OCI-LY1 (cell line): ENCODE data around the gene CDA.
A peak's percentile ranks its signal among the peaks of the same experiment; 100 is the strongest.

Experiments
- H2AFZ ChIP-seq: fragments of 200-600 bp; sonication (generic), shearing (Covaris generic); 2 replicates; pipeline ENCODE4 v1.6.0; 2014; ENCODE audit warnings: antibody characterized with exemption, mild to moderate bottlenecking, low read length
- H3F3A ChIP-seq: fragments of 200-600 bp; sonication (generic), shearing (Covaris generic); 2 replicates; pipeline ENCODE4 v1.6.0; 2014; ENCODE audit warnings: mild to moderate bottlenecking, antibody characterized with exemption, low read length, moderate library complexity; ENCODE audit not compliant: insufficient read depth
- H3K27ac ChIP-seq: fragments of 200-600 bp; sonication (generic); 2 replicates; pipeline ENCODE4 v1.5.1; 2014; ENCODE audit warnings: low read length, mixed run types, mild to moderate bottlenecking, low read depth; ENCODE audit not compliant: poor library complexity, severe bottlenecking
- H3K27me3 ChIP-seq: fragments of 200-600 bp; sonication (generic); 2 replicates; pipeline ENCODE4 v1.6.0; 2014; ENCODE audit warnings: antibody characterized with exemption, mild to moderate bottlenecking, low read length, moderate library complexity; ENCODE audit not compliant: insufficient read depth
- H3K36me3 ChIP-seq: fragments of 200-600 bp; sonication (generic); 2 replicates; pipeline ENCODE4 v1.6.1; 2014; ENCODE audit warnings: mild to moderate bottlenecking, antibody characterized with exemption, low read length, moderate library complexity, mixed read lengths; ENCODE audit not compliant: insufficient read depth
- H3K4me1 ChIP-seq: fragments of 200-600 bp; sonication (generic); 2 replicates; pipeline ENCODE4 v1.5.1; 2014; ENCODE audit warnings: mild to moderate bottlenecking, low read length, moderate library complexity; ENCODE audit not compliant: insufficient read depth, severe bottlenecking
- H3K4me2 ChIP-seq: fragments of 200-600 bp; sonication (generic), shearing (Covaris generic); 2 replicates; pipeline ENCODE4 v1.6.1; 2014; ENCODE audit warnings: low read length
- H3K4me3 ChIP-seq: fragments of 200-600 bp; sonication (generic); 2 replicates; pipeline ENCODE4 v1.5.1; 2014; ENCODE audit warnings: low read length, low read depth, mild to moderate bottlenecking, mixed read lengths; ENCODE audit not compliant: poor library complexity, severe bottlenecking
- H3K79me2 ChIP-seq: fragments of 200-600 bp; shearing (Covaris generic); 2 replicates; pipeline ENCODE4 v1.6.1; 2016; ENCODE audit warnings: mixed run types, low read length, mixed read lengths; ENCODE audit not compliant: insufficient read depth
- H3K9ac ChIP-seq: fragments of 200-600 bp; sonication (generic), shearing (Covaris generic); 2 replicates; pipeline ENCODE4 v1.6.1; 2014; ENCODE audit warnings: mild to moderate bottlenecking, low read length, mixed read lengths
- H3K9me2 ChIP-seq: fragments of 200-600 bp; sonication (generic), shearing (Covaris generic); 2 replicates; pipeline ENCODE4 v1.6.1; 2014; ENCODE audit warnings: low read depth, mild to moderate bottlenecking, low read length, mixed read lengths
- H3K9me3 ChIP-seq: fragments of 200-600 bp; shearing (Covaris generic); 2 replicates; pipeline ENCODE4 v1.6.1; 2014; ENCODE audit warnings: low read length, mixed read lengths
- H4K20me1 ChIP-seq: fragments of 200-600 bp; sonication (generic), shearing (Covaris generic); 2 replicates; pipeline ENCODE4 v1.6.0; 2016; ENCODE audit warnings: mild to moderate bottlenecking, low read length; ENCODE audit not compliant: insufficient read depth
- EZH2 ChIP-seq: fragments of 200-600 bp; sonication (generic), shearing (Covaris generic); IDR thresholded peaks from 2 replicates; pipeline ENCODE4 v1.8.0; 2017; ENCODE audit warnings: borderline replicate concordance, mixed run types, mild to moderate bottlenecking, antibody characterized with exemption, low read length, moderate library complexity, mixed read lengths
- TF ChIP-seq, protein P1 (sequence below): fragments of 200-600 bp; sonication (generic), shearing (Covaris generic); IDR thresholded peaks from 2 replicates; pipeline ENCODE4 v1.5.1; 2017; ENCODE audit warnings: mild to moderate bottlenecking, antibody characterized with exemption, low read length, moderate library complexity, mixed read lengths

CDA gene

DNA sequence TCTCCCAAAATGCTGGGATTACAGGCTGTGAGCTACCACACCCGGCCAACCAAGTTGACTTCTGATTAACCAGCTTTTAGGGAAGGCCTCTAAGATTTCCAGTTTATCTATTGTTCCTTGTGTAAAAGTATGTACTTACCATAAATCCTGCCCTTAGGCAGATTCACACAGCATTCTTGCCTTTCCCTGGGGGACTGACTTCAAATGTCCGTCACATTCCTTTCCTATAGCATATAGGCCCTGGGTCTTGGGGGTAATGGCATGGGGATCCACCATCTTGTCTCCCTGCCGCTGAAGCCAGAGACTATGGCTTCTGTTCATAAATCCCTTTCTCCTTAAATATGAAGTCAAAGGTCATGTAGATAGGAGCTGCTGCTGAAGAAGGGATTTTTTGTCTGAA lies 43.5 kb downstream of the CDA start:
- H3F3A ChIP-seq = no peaks in the 10 kb centered on the region; the same call in 1 of the 2 replicates
- H3K4me2 ChIP-seq = no peak overlapping the region
- H3K27ac ChIP-seq = no peak overlapping the region
- no peaks in the 10 kb centered on the region for H3K36me3 ChIP-seq
- H3K4me3 ChIP-seq = no peak overlapping the region
- no peak overlapping the region for H3K9ac ChIP-seq
- peaks cover 9% of the 10 kb centered on the region for H3K4me1 ChIP-seq
- no peaks in the 10 kb centered on the region for H4K20me1 ChIP-seq
- no peak for TF ChIP-seq EZH2
- TF ChIP-seq, protein P1, sequence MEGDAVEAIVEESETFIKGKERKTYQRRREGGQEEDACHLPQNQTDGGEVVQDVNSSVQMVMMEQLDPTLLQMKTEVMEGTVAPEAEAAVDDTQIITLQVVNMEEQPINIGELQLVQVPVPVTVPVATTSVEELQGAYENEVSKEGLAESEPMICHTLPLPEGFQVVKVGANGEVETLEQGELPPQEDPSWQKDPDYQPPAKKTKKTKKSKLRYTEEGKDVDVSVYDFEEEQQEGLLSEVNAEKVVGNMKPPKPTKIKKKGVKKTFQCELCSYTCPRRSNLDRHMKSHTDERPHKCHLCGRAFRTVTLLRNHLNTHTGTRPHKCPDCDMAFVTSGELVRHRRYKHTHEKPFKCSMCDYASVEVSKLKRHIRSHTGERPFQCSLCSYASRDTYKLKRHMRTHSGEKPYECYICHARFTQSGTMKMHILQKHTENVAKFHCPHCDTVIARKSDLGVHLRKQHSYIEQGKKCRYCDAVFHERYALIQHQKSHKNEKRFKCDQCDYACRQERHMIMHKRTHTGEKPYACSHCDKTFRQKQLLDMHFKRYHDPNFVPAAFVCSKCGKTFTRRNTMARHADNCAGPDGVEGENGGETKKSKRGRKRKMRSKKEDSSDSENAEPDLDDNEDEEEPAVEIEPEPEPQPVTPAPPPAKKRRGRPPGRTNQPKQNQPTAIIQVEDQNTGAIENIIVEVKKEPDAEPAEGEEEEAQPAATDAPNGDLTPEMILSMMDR = no peak
- no peaks in the 10 kb centered on the region for H3K9me2 ChIP-seq
- no peaks in the 10 kb centered on the region for H3K79me2 ChIP-seq
- no peak overlapping the region for H2AFZ ChIP-seq
- H3K9me3 ChIP-seq = no peaks in the 10 kb centered on the region
- H3K27me3 ChIP-seq = no peaks in the 10 kb centered on the region

DNA sequence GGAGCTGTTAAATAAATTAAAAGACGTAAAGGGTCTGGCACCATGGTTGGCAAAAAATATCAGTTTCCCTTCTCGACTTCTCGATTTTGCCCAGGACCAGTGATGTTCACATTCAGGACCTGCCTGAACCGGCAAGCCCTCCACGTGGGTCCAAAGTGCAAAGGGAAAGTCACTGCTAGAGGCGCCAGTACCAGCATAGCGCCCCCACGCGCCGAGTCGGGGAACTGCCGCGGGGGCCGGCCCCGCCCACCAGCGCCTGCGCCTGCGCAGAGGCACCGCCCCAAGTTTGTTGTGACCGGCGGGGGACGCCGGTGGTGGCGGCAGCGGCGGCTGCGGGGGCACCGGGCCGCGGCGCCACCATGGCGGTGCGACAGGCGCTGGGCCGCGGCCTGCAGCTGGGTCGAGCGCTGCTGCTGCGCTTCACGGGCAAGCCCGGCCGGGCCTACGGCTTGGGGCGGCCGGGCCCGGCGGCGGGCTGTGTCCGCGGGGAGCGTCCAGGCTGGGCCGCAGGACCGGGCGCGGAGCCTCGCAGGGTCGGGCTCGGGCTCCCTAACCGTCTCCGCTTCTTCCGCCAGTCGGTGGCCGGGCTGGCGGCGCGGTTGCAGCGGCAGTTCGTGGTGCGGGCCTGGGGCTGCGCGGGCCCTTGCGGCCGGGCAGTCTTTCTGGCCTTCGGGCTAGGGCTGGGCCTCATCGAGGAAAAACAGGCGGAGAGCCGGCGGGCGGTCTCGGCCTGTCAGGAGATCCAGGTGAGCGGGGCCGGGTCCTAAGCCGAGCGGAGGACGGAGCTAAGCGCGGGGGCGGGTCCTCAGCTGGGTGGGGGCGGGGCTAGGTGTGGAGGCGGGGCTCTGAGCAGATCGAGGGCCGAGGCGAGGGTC lies 44.5 kb downstream of the CDA start, which contains the start of gene PINK1:
Gene PINK1, plus strand, starts transcription at position 269 of the 875 bp plus-strand sequence. Its CDS starts 91 bp downstream, at position 360.
- H3K27me3 ChIP-seq = no peaks in the 10 kb centered on the region
- peak within 1 kb of the TSS; percentile 89; the same call in 1 of the 2 replicates for H2AFZ ChIP-seq
- no peaks in the 10 kb centered on the region for H3K9me2 ChIP-seq
- no peaks in the 10 kb centered on the region for H3K9me3 ChIP-seq
- H3K36me3 ChIP-seq = no peaks in the 10 kb centered on the region
- H4K20me1 ChIP-seq = no peaks in the 10 kb centered on the region
- no peaks in the 10 kb centered on the region; the same call in 1 of the 2 replicates for H3F3A ChIP-seq
- peaks cover 9% of the 10 kb centered on the region for H3K4me1 ChIP-seq
- no peak for TF ChIP-seq EZH2
- TF ChIP-seq, protein P1 = peak; percentile 97
- H3K4me3 ChIP-seq = peak within 1 kb of the TSS; percentile 94
- no peak within 1 kb of the TSS for H3K27ac ChIP-seq
- peak within 1 kb of the TSS; percentile 75 for H3K9ac ChIP-seq
- peak within 1 kb of the TSS; percentile 95 for H3K4me2 ChIP-seq
- no peaks in the 10 kb centered on the region for H3K79me2 ChIP-seq

DNA sequence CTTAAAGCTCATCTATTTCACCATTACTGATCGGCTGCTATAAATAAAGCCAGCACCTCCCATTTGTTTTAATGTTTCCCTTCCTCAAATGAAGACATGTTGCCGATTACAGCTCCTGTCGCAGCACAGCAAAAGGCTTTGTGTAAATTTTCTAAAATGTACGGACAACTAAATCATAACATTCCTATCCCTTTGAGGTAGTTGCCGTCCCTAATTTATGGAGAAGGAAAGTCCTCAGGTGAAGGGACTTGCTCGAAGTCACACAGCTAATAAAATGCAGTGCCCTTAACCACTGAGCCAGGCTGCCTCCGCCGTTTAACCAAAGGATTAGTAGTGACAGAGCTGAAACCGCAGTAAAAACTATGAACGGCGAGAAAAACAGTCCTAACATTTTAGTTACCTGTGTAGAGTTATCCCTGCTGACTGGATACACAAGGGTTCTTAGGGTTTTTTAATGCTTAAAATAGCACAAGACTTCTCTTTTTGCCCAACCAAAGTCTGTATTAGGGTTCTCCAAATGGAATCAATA lies 45.2 kb downstream of the CDA start:
- Histone ChIP-seq H3K4me3 (peak overlapping the region; percentile 94), H3F3A (no peaks in the 10 kb centered on the region; the same call in 1 of the 2 replicates), H3K4me2 (peak overlapping the region; percentile 95), H3K4me1 (peaks cover 9% of the 10 kb centered on the region), H3K27ac (no peak overlapping the region), H4K20me1 (no peaks in the 10 kb centered on the region), H3K27me3 (no peaks in the 10 kb centered on the region), H2AFZ (peak overlapping the region; percentile 60; the same call in 1 of the 2 replicates), H3K79me2 (no peaks in the 10 kb centered on the region), H3K9me3 (no peaks in the 10 kb centered on the region), H3K9ac (peak overlapping the region; percentile 75; the same call in 1 of the 2 replicates), H3K36me3 (no peaks in the 10 kb centered on the region), H3K9me2 (no peaks in the 10 kb centered on the region)
- TF ChIP-seq EZH2 = no peak
- TF ChIP-seq, protein P1 = no peak
